HCT116 (cell line): ENCODE measurements around the gene PEF1. TPM values are rescaled to one million over a fixed set of nuclear protein-coding genes. Genes with fewer than 3 reads are reported as not detected.

Source experiments
- ATAC-seq: fragments of 200-7000 bp; cut with Tn5 transposase; 2 replicates; pipeline ENCODE4 v1.9.1; 2020; ENCODE audit warnings: mild to moderate bottlenecking, moderate library complexity
- BruUV-seq: library from RNA; stranded (reverse); fragments of 400-500 nt; replicated peaks from 2 replicates; lab custom pipeline; 2021; lab: Mats Ljungman, UMichigan
- CTCF ChIA-PET: fragments of 300-600 bp; sonication (Branson Sonifier 250); formaldehyde crosslinking; loops from one replicate; lab custom pipeline; 2021; ENCODE audit warnings: antibody characterized with exemption; lab: Charles Lee
- POLR2A ChIA-PET: fragments of 300-600, 350-600 bp; sonication (Branson Sonifier 250); formaldehyde crosslinking; loops from one replicate; lab custom pipeline; 2021; ENCODE audit warnings: antibody characterized with exemption; lab: Charles Lee
- RAD21 ChIA-PET, 2 experiments: fragments of 300-600 bp; sonication (Branson Sonifier 250); formaldehyde crosslinking; loops; one replicate each; lab custom pipeline; 2023; ENCODE audit warnings: low total read pairs in 2 of 2; ENCODE audit not compliant: uncharacterized antibody in 2 of 2, unreplicated experiment in 2 of 2, low non-redundant PET in 1 of 2; lab: Charles Lee
- DNase-seq: peaks from one replicate; pipeline ENCODE4 v3.0.0-alpha.2; 2010; ENCODE audit warnings: low read depth, low spot score
- H2AFZ ChIP-seq: fragments of 200-600 bp; shearing (Covaris generic), sonication (generic); 2 replicates; pipeline ENCODE4 v1.6.1; 2017; ENCODE audit warnings: low read depth, mixed run types, mixed read lengths, antibody characterized with exemption, low read length; ENCODE audit not compliant: poor library complexity, severe bottlenecking
- H3K27ac ChIP-seq: 2 replicates; pipeline ENCODE4 v1.5.1; 2012; ENCODE audit warnings: low read depth, low read length
- H3K27me3 ChIP-seq: fragments of 200-600 bp; sonication (generic); 2 replicates; pipeline ENCODE4 v1.6.1; 2016; ENCODE audit warnings: mixed run types, low read length, mixed read lengths; ENCODE audit not compliant: insufficient read depth
- H3K36me3 ChIP-seq, 2 experiments: fragments of 200-500 bp in 1 of 2; fragments of 200-600 bp in 1 of 2; sonication (Bioruptor generic) in 1 of 2; sonication (generic) in 1 of 2; 2 replicates each; pipeline versions ENCODE4 v1.5.1 to v1.6.1; 2014 to 2016; ENCODE audit warnings: low read length in 2 of 2, inconsistent platforms in 1 of 2, mixed read lengths in 1 of 2, mixed run types in 1 of 2; ENCODE audit not compliant: insufficient read depth in 2 of 2, control insufficient read depth in 1 of 2
- H3K4me1 ChIP-seq, 2 experiments: fragments of 200-600 bp in 1 of 2; sonication (generic) in 1 of 2; 2 replicates each; pipeline versions ENCODE4 v1.5.1 to v1.6.1; 2012 to 2017; ENCODE audit warnings: low read length in 2 of 2, inconsistent platforms in 1 of 2, mild to moderate bottlenecking in 1 of 2, mixed read lengths in 1 of 2, mixed run types in 1 of 2, moderate library complexity in 1 of 2; ENCODE audit not compliant: insufficient read depth in 2 of 2, control insufficient read depth in 1 of 2
- H3K4me2 ChIP-seq: fragments of 200-600 bp; sonication (generic); 2 replicates; pipeline ENCODE4 v1.6.1; 2017; ENCODE audit warnings: mixed run types, low read length, mixed read lengths
- H3K4me3 ChIP-seq, 2 experiments: fragments of 200-600 bp in 1 of 2; sonication (generic) in 1 of 2; replicated peaks in 1 of 2; 2 replicates each; pipeline ENCODE4 v1.5.1; 2011 to 2016; ENCODE audit warnings: low read length in 2 of 2, control low read depth in 1 of 2, low read depth in 1 of 2, mild to moderate bottlenecking in 1 of 2, mixed read lengths in 1 of 2, mixed run types in 1 of 2
- H3K79me2 ChIP-seq: fragments of 200-600 bp; sonication (generic); 2 replicates; pipeline ENCODE4 v1.6.1; 2017; ENCODE audit warnings: mild to moderate bottlenecking, mixed run types, low read length, moderate library complexity, mixed read lengths; ENCODE audit not compliant: insufficient read depth
- H3K9ac ChIP-seq: fragments of 200-600 bp; sonication (generic); 2 replicates; pipeline ENCODE4 v1.6.1; 2016; ENCODE audit warnings: low read length, mixed read lengths
- H3K9me2 ChIP-seq: fragments of 200-600 bp; sonication (generic), shearing (Covaris generic); 2 replicates; pipeline ENCODE4 v1.6.1; 2017; ENCODE audit warnings: mixed run types, mild to moderate bottlenecking, moderate library complexity; ENCODE audit not compliant: insufficient read depth
- H3K9me3 ChIP-seq, 2 experiments: fragments of 200-500 bp in 1 of 2; fragments of 200-600 bp in 1 of 2; sonication (Bioruptor generic) in 1 of 2; sonication (generic) in 1 of 2; 2 replicates each; pipeline ENCODE4 v1.6.1; 2014 to 2017; ENCODE audit warnings: low read length in 2 of 2, mixed read lengths in 2 of 2, inconsistent platforms in 1 of 2, low read depth in 1 of 2, mild to moderate bottlenecking in 1 of 2, mixed run types in 1 of 2, moderate library complexity in 1 of 2; ENCODE audit not compliant: control insufficient read depth in 1 of 2, insufficient read depth in 1 of 2
- H4K20me1 ChIP-seq: fragments of 200-600 bp; sonication (generic), shearing (Covaris generic); 2 replicates; pipeline ENCODE4 v1.6.1; 2017; ENCODE audit warnings: mixed run types, mild to moderate bottlenecking, moderate library complexity; ENCODE audit not compliant: insufficient read depth
- CTCF ChIP-seq, 3 experiments: fragments of 200-600 bp in 1 of 3; sonication (generic) in 1 of 3; IDR thresholded peaks in 2 of 3; conservative IDR thresholded peaks in 1 of 3; 2 replicates each; pipeline ENCODE4 v1.5.1; 2012 to 2017; ENCODE audit warnings: low read depth in 2 of 3, low read length in 2 of 3, antibody characterized with exemption in 1 of 3, borderline replicate concordance in 1 of 3, control low read depth in 1 of 3, mild to moderate bottlenecking in 1 of 3, mixed read lengths in 1 of 3, mixed run types in 1 of 3, moderate library complexity in 1 of 3; ENCODE audit not compliant: insufficient read depth in 1 of 3
- POLR2A ChIP-seq: IDR thresholded peaks from 2 replicates; pipeline ENCODE4 v1.7.0; 2011; ENCODE audit warnings: borderline replicate concordance; ENCODE audit not compliant: insufficient read depth, insufficient read length; ENCODE audit errors: extremely low read depth
- POLR2AphosphoS5 ChIP-seq: IDR thresholded peaks from 2 replicates; pipeline ENCODE4 v1.6.1; 2011; ENCODE audit warnings: mild to moderate bottlenecking, low read depth, low read length, moderate library complexity
- REST ChIP-seq: IDR thresholded peaks from 2 replicates; pipeline ENCODE4 v1.6.1; 2012; ENCODE audit warnings: low read depth
- ZNF274 ChIP-seq: fragments of 200-500 bp; sonication (Bioruptor generic); IDR thresholded peaks from 2 replicates; pipeline ENCODE4 v1.6.1; 2014; ENCODE audit warnings: mild to moderate bottlenecking, low read depth, low read length, inconsistent platforms
- intact Hi-C: fragments of 100-400 bp; cut with micrococcal nuclease; formaldehyde crosslinking; loops from 2 replicates; pipeline ENCODE4 v1.10.0; 2022
- total RNA-seq: library from RNA; stranded (reverse); gene quantifications from one replicate; pipeline ENCODE4 v1.2.1, GENCODE V29; 2021; ENCODE audit not compliant: unreplicated experiment

The PEF1 gene
- total RNA-seq, 1 experiment from 2014 or later = 37.6 TPM

- CTCF ChIA-PET = interaction anchor here (1.0 to 1.5 kb wide), 5 partner anchors 36 to 120 kb away, joined by 4 to 13 read pairs (median 5); no protein-coding TSS in a partner anchor
- H3K9me3 ChIP-seq = no peaks in the 10 kb centered on the region
- no peaks in the 10 kb centered on the region for H3K27me3 ChIP-seq
- POLR2A ChIA-PET = no interaction called here
- no peaks in the 10 kb centered on the region for H3K9me2 ChIP-seq
- no peak for TF ChIP-seq POLR2AphosphoS5
- TF ChIP-seq CTCF (IDR thresholded peaks at IDR 0.05 in 2 of 3, conservative IDR thresholded peaks at IDR 0.05 in 1 of 3; ENCODE audit: borderline replicate concordance in 1 of 3, insufficient read depth in 1 of 3, low read depth in 2 of 3, low read length in 2 of 3) = no peak
- TF ChIP-seq POLR2A = no peak
- TF ChIP-seq ZNF274 = no peak
- no peak for TF ChIP-seq REST
- DNase-seq = no peak
- no peaks in the 10 kb centered on the region for H4K20me1 ChIP-seq
- peak overlapping the region; percentile 30 to 47; a peak in 3 of 4 replicates for H3K4me3 ChIP-seq
- peaks cover 23 to 29% of the 10 kb centered on the region in 2 experiments for H3K4me1 ChIP-seq
- intact Hi-C loops = loop anchor here (10.0 kb wide), 1 partner anchor 295 kb away; no protein-coding TSS in a partner anchor
- no peak; the same call in 1 of the 2 replicates for ATAC-seq
- RAD21 ChIA-PET = interaction anchor here in 1 of 2 experiments (0.8 to 1.3 kb wide), 2 partner anchors 76 to 120 kb away, joined by 3 to 10 read pairs; no protein-coding TSS in a partner anchor
- H3K79me2 ChIP-seq = no peaks in the 10 kb centered on the region
- H3K27ac ChIP-seq = no peak overlapping the region
- H3K36me3 ChIP-seq = no peaks in the 10 kb centered on the region
- H3K9ac ChIP-seq = no peak overlapping the region
- peak overlapping the region; percentile 98 for H2AFZ ChIP-seq
- H3K4me2 ChIP-seq = peak overlapping the region; percentile 89
- no TSS peak for BruUV-seq
These were observed 24.7 kb upstream of the PEF1 start for GRCh38 chr1:31669433-31669785.
